HL-60 (cell line): ENCODE results near the gene MYO7A.

Experiments
- GABPA ChIP-seq: IDR thresholded peaks from 2 replicates; pipeline ENCODE4 v1.6.1; 2012; ENCODE audit warnings: low read depth
- POLR2AphosphoS5 ChIP-seq: IDR thresholded peaks from 2 replicates; pipeline ENCODE4 v1.6.1; 2012; ENCODE audit warnings: low read depth
- REST ChIP-seq: IDR thresholded peaks from 2 replicates; pipeline ENCODE4 v1.6.1; 2012; ENCODE audit warnings: low read depth; ENCODE audit not compliant: insufficient replicate concordance
- SPI1 ChIP-seq: IDR thresholded peaks from 2 replicates; pipeline ENCODE4 v1.6.1; 2012; ENCODE audit warnings: low read depth, mild to moderate bottlenecking, borderline replicate concordance
- TF ChIP-seq, protein P1 (sequence below): IDR thresholded peaks from one replicate; pipeline ENCODE4 v1.5.1; 2011; ENCODE audit warnings: low read length, control low read depth, inconsistent platforms; ENCODE audit not compliant: insufficient read depth

DNA sequence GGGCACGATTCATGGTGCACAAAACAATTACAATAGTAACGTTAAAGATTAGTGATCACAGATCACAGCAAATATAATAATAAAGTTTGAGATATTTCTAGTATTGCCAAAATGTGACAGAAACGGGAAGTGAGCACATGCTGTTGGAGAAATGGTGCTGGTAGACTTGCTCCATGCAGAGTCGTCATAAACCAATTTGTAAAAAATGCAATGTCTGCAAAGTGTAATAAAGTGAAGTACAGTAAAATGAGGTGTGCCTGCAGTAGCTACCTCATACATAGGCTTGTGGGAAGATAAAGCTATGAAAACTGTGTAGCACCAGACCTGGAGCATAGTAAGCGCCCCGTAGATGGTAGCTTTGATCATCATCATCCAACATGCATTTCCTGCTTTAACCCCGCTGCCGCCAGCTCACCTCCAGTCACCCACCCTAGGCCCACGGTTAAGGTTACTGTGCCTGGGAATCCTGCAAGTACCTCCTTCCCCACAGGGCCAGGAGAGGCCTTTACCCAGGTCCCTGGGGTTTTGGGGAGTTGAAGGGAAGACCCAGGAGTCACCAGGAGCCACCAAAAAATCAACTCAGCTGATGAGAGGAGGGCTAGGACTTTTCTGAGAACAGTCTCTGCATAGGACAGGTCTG is 59.2 kb downstream of the MYO7A start:
- TF ChIP-seq, protein P1, sequence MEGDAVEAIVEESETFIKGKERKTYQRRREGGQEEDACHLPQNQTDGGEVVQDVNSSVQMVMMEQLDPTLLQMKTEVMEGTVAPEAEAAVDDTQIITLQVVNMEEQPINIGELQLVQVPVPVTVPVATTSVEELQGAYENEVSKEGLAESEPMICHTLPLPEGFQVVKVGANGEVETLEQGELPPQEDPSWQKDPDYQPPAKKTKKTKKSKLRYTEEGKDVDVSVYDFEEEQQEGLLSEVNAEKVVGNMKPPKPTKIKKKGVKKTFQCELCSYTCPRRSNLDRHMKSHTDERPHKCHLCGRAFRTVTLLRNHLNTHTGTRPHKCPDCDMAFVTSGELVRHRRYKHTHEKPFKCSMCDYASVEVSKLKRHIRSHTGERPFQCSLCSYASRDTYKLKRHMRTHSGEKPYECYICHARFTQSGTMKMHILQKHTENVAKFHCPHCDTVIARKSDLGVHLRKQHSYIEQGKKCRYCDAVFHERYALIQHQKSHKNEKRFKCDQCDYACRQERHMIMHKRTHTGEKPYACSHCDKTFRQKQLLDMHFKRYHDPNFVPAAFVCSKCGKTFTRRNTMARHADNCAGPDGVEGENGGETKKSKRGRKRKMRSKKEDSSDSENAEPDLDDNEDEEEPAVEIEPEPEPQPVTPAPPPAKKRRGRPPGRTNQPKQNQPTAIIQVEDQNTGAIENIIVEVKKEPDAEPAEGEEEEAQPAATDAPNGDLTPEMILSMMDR: no peak
- TF ChIP-seq REST (no peak), GABPA (no peak), POLR2AphosphoS5 (no peak), SPI1 (peak; percentile 59; the same call in 1 of the 2 replicates)
